NB4 (cell line): ENCODE measurements around the gene RBM4.

ENCODE experiments used
- CTCF ChIP-seq: IDR thresholded peaks from one replicate; pipeline ENCODE4 v1.5.1; 2012; ENCODE audit warnings: low read depth, low read length
- MAX ChIP-seq: IDR thresholded peaks from 2 replicates; pipeline ENCODE4 v1.6.1; 2011; ENCODE audit warnings: low read depth, low read length
- POLR2A ChIP-seq: IDR thresholded peaks from 2 replicates; pipeline ENCODE4 v1.6.1; 2011; ENCODE audit warnings: mild to moderate bottlenecking; ENCODE audit not compliant: insufficient read length; ENCODE audit errors: extremely low read depth

- TF ChIP-seq CTCF = no peak
- TF ChIP-seq POLR2A = no peak
- no peak for TF ChIP-seq MAX
These were observed 37.9 kb downstream of the RBM4 start for GRCh38 chr11:66676282-66676919.
